Progenitor cell of endocrine pancreas (in vitro differentiated cells): ENCODE data around the gene ABCC11. TPM values are rescaled to one million over a fixed set of nuclear protein-coding genes. Genes with fewer than 3 reads are reported as not detected.

Source experiments
- DNase-seq: peaks from one replicate; pipeline ENCODE4 v3.0.0; 2021; ENCODE audit warnings: low spot score; ENCODE audit not compliant: unreplicated experiment
- H3K27ac Mint-ChIP-seq: 2 replicates; pipeline ENCODE4 v1.8.0; 2021; ENCODE audit warnings: mild to moderate bottlenecking, moderate library complexity, mixed read lengths
- H3K27me3 Mint-ChIP-seq: 2 replicates; pipeline ENCODE4 v1.8.0; 2021; ENCODE audit warnings: mixed read lengths
- H3K36me3 Mint-ChIP-seq: 2 replicates; pipeline ENCODE4 v1.8.0; 2022; ENCODE audit warnings: mixed read lengths; ENCODE audit not compliant: insufficient read depth
- H3K4me1 Mint-ChIP-seq: 2 replicates; pipeline ENCODE4 v1.8.0; 2021; ENCODE audit warnings: low read depth, mixed read lengths
- H3K4me3 Mint-ChIP-seq: 2 replicates; pipeline ENCODE4 v1.8.0; 2021; ENCODE audit warnings: low read depth, mild to moderate bottlenecking, moderate library complexity, mixed read lengths
- H3K9me3 Mint-ChIP-seq: 2 replicates; pipeline ENCODE4 v1.8.0; 2021; ENCODE audit warnings: low read depth, mixed read lengths
- CTCF ChIP-seq: fragments of 200-600 bp; sonication (generic); IDR thresholded peaks from one replicate; pipeline ENCODE4 v1.5.0; 2021; ENCODE audit warnings: antibody characterized with exemption, mild to moderate bottlenecking; ENCODE audit not compliant: unreplicated experiment
- total RNA-seq: library from RNA; stranded (reverse); gene quantifications from 2 replicates; pipeline ENCODE4 v1.2.1, GENCODE V29; 2021

Gene ABCC11
- total RNA-seq, 1 donor from 2014 or later, result 1.5 TPM

GRCh38 chr16:48271728-48272127, 24.4 kb upstream of the ABCC11 start:
- H3K36me3 Mint-ChIP-seq, result peaks cover 10% of the 10 kb centered on the region

GRCh38 chr16:48269011-48269410, 21.7 kb upstream of the ABCC11 start:
- peaks cover 9% of the 10 kb centered on the region for H3K4me1 Mint-ChIP-seq
- H3K36me3 Mint-ChIP-seq, result peaks cover 18% of the 10 kb centered on the region
- H3K27me3 Mint-ChIP-seq, result no peaks in the 10 kb centered on the region
- H3K9me3 Mint-ChIP-seq, result no peaks in the 10 kb centered on the region
- H3K27ac Mint-ChIP-seq, result no peak overlapping the region
- no peak for DNase-seq
- no peak for TF ChIP-seq CTCF
- H3K4me3 Mint-ChIP-seq, result no peak overlapping the region

More at GRCh38 chr16:48271728-48272127, 24.4 kb upstream of the ABCC11 start:
- Mint-ChIP-seq H3K4me3 (no peak overlapping the region), H3K9me3 (no peaks in the 10 kb centered on the region), H3K27me3 (no peaks in the 10 kb centered on the region), H3K4me1 (peaks cover 16% of the 10 kb centered on the region), H3K27ac (no peak overlapping the region)
- no peak for DNase-seq
- TF ChIP-seq CTCF, result peak; percentile 26

GRCh38 chr16:48262631-48263030, 15.3 kb upstream of the ABCC11 start:
- TF ChIP-seq CTCF, result no peak
- Mint-ChIP-seq H3K27ac (no peak overlapping the region), H3K4me3 (no peak overlapping the region), H3K9me3 (peaks cover 6% of the 10 kb centered on the region), H3K4me1 (no peaks in the 10 kb centered on the region), H3K36me3 (peaks cover 47% of the 10 kb centered on the region), H3K27me3 (no peaks in the 10 kb centered on the region)
- no peak for DNase-seq

- Mint-ChIP-seq H3K9me3 (peaks cover 6% of the 10 kb centered on the region), H3K4me3 (no peak overlapping the region), H3K36me3 (peaks cover 50% of the 10 kb centered on the region), H3K4me1 (peaks cover 2% of the 10 kb centered on the region), H3K27me3 (no peaks in the 10 kb centered on the region), H3K27ac (no peak overlapping the region)
- no peak for DNase-seq
- no peak for TF ChIP-seq CTCF
Measured at GRCh38 chr16:48261569-48261968, 14.2 kb upstream of the ABCC11 start.

GRCh38 chr16:48256579-48257177, 9.3 kb upstream of the ABCC11 start:
- no peak overlapping the region for H3K4me3 Mint-ChIP-seq
- peaks cover 3% of the 10 kb centered on the region for H3K4me1 Mint-ChIP-seq
- H3K36me3 Mint-ChIP-seq, result peaks cover 23% of the 10 kb centered on the region
- no peaks in the 10 kb centered on the region for H3K9me3 Mint-ChIP-seq
- DNase-seq, result no peak
- no peaks in the 10 kb centered on the region for H3K27me3 Mint-ChIP-seq
- TF ChIP-seq CTCF, result no peak
- H3K27ac Mint-ChIP-seq, result peak overlapping the region; percentile 26
